NB4 (cell line): ENCODE results near the gene FNBP1L.

Source experiments
- DNase-seq: peaks from one replicate; pipeline ENCODE4 v3.0.0; 2010; ENCODE audit warnings: low read depth
- H3K4me3 ChIP-seq: one replicate; pipeline ENCODE4 v1.5.1; 2011; ENCODE audit warnings: mild to moderate bottlenecking, low read depth, low read length, moderate library complexity
- CTCF ChIP-seq: IDR thresholded peaks from one replicate; pipeline ENCODE4 v1.5.1; 2012; ENCODE audit warnings: low read depth, low read length
- MAX ChIP-seq: IDR thresholded peaks from 2 replicates; pipeline ENCODE4 v1.6.1; 2011; ENCODE audit warnings: low read depth, low read length
- MYC ChIP-seq: IDR thresholded peaks from 2 replicates; pipeline ENCODE4 v1.6.1; 2011; ENCODE audit warnings: low read depth, low read length
- POLR2A ChIP-seq: IDR thresholded peaks from 2 replicates; pipeline ENCODE4 v1.6.1; 2011; ENCODE audit warnings: mild to moderate bottlenecking; ENCODE audit not compliant: insufficient read length; ENCODE audit errors: extremely low read depth

Gene FNBP1L

GRCh38 chr1:93598861-93599439 is 151.0 kb downstream of the FNBP1L start:
- no peak overlapping the region for H3K4me3 ChIP-seq
- TF ChIP-seq CTCF (no peak), POLR2A (no peak), MAX (no peak), MYC (no peak)
- no peak for DNase-seq

GRCh38 chr1:93599479-93599878 is 151.6 kb downstream of the FNBP1L start:
- no peak for DNase-seq
- H3K4me3 ChIP-seq = no peak overlapping the region
- TF ChIP-seq MYC = no peak
- no peak for TF ChIP-seq POLR2A
- TF ChIP-seq CTCF = no peak
- TF ChIP-seq MAX = no peak

GRCh38 chr1:93600663-93601062 is 152.7 kb downstream of the FNBP1L start:
- TF ChIP-seq MAX = no peak
- no peak for TF ChIP-seq CTCF
- no peak for TF ChIP-seq POLR2A
- TF ChIP-seq MYC = no peak
- no peak for DNase-seq
- H3K4me3 ChIP-seq = no peak overlapping the region

- TF ChIP-seq MAX = no peak
- no peak for TF ChIP-seq CTCF
- TF ChIP-seq MYC = no peak
- no peak for TF ChIP-seq POLR2A
- H3K4me3 ChIP-seq = no peak overlapping the region
- DNase-seq = no peak
Measured at GRCh38 chr1:93601686-93602085, 153.8 kb downstream of the FNBP1L start.

GRCh38 chr1:93602101-93602500 is 154.2 kb downstream of the FNBP1L start:
- no peak overlapping the region for H3K4me3 ChIP-seq
- TF ChIP-seq MAX = no peak
- TF ChIP-seq MYC = no peak
- TF ChIP-seq POLR2A = no peak
- no peak for TF ChIP-seq CTCF
- no peak for DNase-seq

GRCh38 chr1:93603106-93603505 is 155.2 kb downstream of the FNBP1L start:
- TF ChIP-seq CTCF = no peak
- TF ChIP-seq MAX = no peak
- no peak for TF ChIP-seq MYC
- TF ChIP-seq POLR2A = no peak
- no peak overlapping the region for H3K4me3 ChIP-seq
- DNase-seq = no peak
